Neural progenitor cell (in vitro differentiated cells): ENCODE measurements around the gene ITGA11. TPM values are rescaled to one million over a fixed set of nuclear protein-coding genes. Genes with fewer than 3 reads are reported as not detected.
A peak's percentile ranks its signal among the peaks of the same experiment; 100 is the strongest.

Experiments used
- DNase-seq: peaks from one replicate; pipeline ENCODE4 v3.0.0-alpha.2; 2016; ENCODE audit warnings: low spot score
- H2AFZ ChIP-seq: fragments of 200-600 bp; sonication (generic); replicated peaks from 2 replicates; pipeline ENCODE4 v1.6.1; 2016; ENCODE audit warnings: antibody characterized with exemption
- H3F3A ChIP-seq: fragments of 200-600 bp; sonication (generic); 2 replicates; pipeline ENCODE4 v1.6.1; 2016; ENCODE audit warnings: antibody characterized with exemption, low read depth
- H3K27ac ChIP-seq: fragments of 200-600 bp; sonication (generic); 2 replicates; pipeline ENCODE4 v1.5.1; 2016; ENCODE audit warnings: mild to moderate bottlenecking
- H3K27me3 ChIP-seq: fragments of 200-600 bp; sonication (generic); 2 replicates; pipeline ENCODE4 v1.6.1; 2016; ENCODE audit warnings: mild to moderate bottlenecking, moderate library complexity
- H3K36me3 ChIP-seq: fragments of 200-600 bp; sonication (generic); 2 replicates; pipeline ENCODE4 v1.5.1; 2016
- H3K4me1 ChIP-seq: fragments of 200-600 bp; sonication (generic); 2 replicates; pipeline ENCODE4 v1.6.1; 2016; ENCODE audit warnings: mixed run types
- H3K4me2 ChIP-seq: fragments of 200-600 bp; sonication (generic); 2 replicates; pipeline ENCODE4 v1.6.1; 2016
- H3K4me3 ChIP-seq: fragments of 200-600 bp; sonication (generic); 2 replicates; pipeline ENCODE4 v1.5.1; 2016
- H3K79me2 ChIP-seq: fragments of 200-600 bp; sonication (generic); 2 replicates; pipeline ENCODE4 v1.6.1; 2016; ENCODE audit warnings: low read depth
- H3K9ac ChIP-seq: fragments of 200-600 bp; sonication (generic); 2 replicates; pipeline ENCODE4 v1.6.1; 2016
- H3K9me3 ChIP-seq: fragments of 200-600 bp; sonication (generic); 2 replicates; pipeline ENCODE4 v1.5.1; 2016; ENCODE audit warnings: low read depth
- H4K20me1 ChIP-seq: fragments of 200-600 bp; sonication (generic); 2 replicates; pipeline ENCODE4 v1.6.1; 2016; ENCODE audit warnings: low read depth
- H3K27ac Mint-ChIP-seq: 3 replicates; pipeline ENCODE4 v1.8.0; 2021; ENCODE audit warnings: mixed read lengths
- H3K27me3 Mint-ChIP-seq: 2 replicates; pipeline ENCODE4 v1.8.0; 2022; ENCODE audit warnings: low read depth, mild to moderate bottlenecking, inconsistent platforms, moderate library complexity, mixed read lengths; ENCODE audit not compliant: insufficient read depth
- H3K36me3 Mint-ChIP-seq: 3 replicates; pipeline ENCODE4 v1.8.0; 2021; ENCODE audit warnings: mixed read lengths
- H3K4me1 Mint-ChIP-seq: 3 replicates; pipeline ENCODE4 v1.8.0; 2021; ENCODE audit warnings: mixed read lengths
- H3K4me3 Mint-ChIP-seq: 3 replicates; pipeline ENCODE4 v1.8.0; 2021; ENCODE audit warnings: mild to moderate bottlenecking, moderate library complexity, mixed read lengths
- H3K9me3 Mint-ChIP-seq: 3 replicates; pipeline ENCODE4 v1.8.0; 2020; ENCODE audit warnings: mixed read lengths
- CTCF ChIP-seq: fragments of 200-600 bp; sonication (generic); IDR thresholded peaks from 2 replicates; pipeline ENCODE4 v1.5.1; 2017; ENCODE audit warnings: antibody characterized with exemption, mild to moderate bottlenecking
- EZH2 ChIP-seq: fragments of 200-600 bp; sonication (generic); IDR thresholded peaks from 2 replicates; pipeline ENCODE4 v1.6.1; 2017; ENCODE audit warnings: antibody characterized with exemption, mild to moderate bottlenecking, moderate library complexity
- EZH2phosphoT487 ChIP-seq: fragments of 200-600 bp; sonication (generic); IDR thresholded peaks from 2 replicates; pipeline ENCODE4 v1.6.1; 2017; ENCODE audit warnings: antibody characterized with exemption
- total RNA-seq: library from RNA; depleted of rRNA; stranded (reverse); fragments of >200 nt; gene quantifications from 2 replicates; pipeline ENCODE4 v1.2.3, GENCODE V29; 2015; ENCODE audit warnings: low replicate concordance

Gene ITGA11
- total RNA-seq, 1 donor from 2014 or later = not detected

- Histone ChIP-seq H3F3A (no peaks in the 10 kb centered on the region), H2AFZ (no peak overlapping the region), H3K79me2 (no peaks in the 10 kb centered on the region), H3K36me3 (no peaks in the 10 kb centered on the region), H3K27ac (no peak overlapping the region), H3K9me3 (no peaks in the 10 kb centered on the region), H3K4me3 (no peak overlapping the region), H3K27me3 (no peaks in the 10 kb centered on the region), H3K4me1 (no peaks in the 10 kb centered on the region), H3K4me2 (no peak overlapping the region), H4K20me1 (no peaks in the 10 kb centered on the region), H3K9ac (no peak overlapping the region)
- H3K9me3 Mint-ChIP-seq = no peaks in the 10 kb centered on the region
- H3K4me3 Mint-ChIP-seq = no peak overlapping the region
- no peaks in the 10 kb centered on the region for H3K4me1 Mint-ChIP-seq
- no peaks in the 10 kb centered on the region for H3K36me3 Mint-ChIP-seq
- DNase-seq = no peak
- TF ChIP-seq EZH2phosphoT487 = no peak
- no peak for TF ChIP-seq CTCF
- peak overlapping the region; percentile 32 for H3K27ac Mint-ChIP-seq
- peaks cover 5% of the 10 kb centered on the region for H3K27me3 Mint-ChIP-seq
Measured at GRCh38 chr15:68408971-68409370, 23.0 kb downstream of the ITGA11 start.

GRCh38 chr15:68407886-68408881, 23.8 kb downstream of the ITGA11 start:
- Histone ChIP-seq H3K27me3 (no peaks in the 10 kb centered on the region), H2AFZ (no peak overlapping the region), H3K9ac (no peak overlapping the region), H3K4me2 (no peak overlapping the region), H3F3A (no peaks in the 10 kb centered on the region), H3K9me3 (no peaks in the 10 kb centered on the region), H3K27ac (no peak overlapping the region), H3K4me1 (no peaks in the 10 kb centered on the region), H3K36me3 (no peaks in the 10 kb centered on the region), H4K20me1 (no peaks in the 10 kb centered on the region), H3K79me2 (no peaks in the 10 kb centered on the region), H3K4me3 (no peak overlapping the region)
- Mint-ChIP-seq H3K36me3 (no peaks in the 10 kb centered on the region), H3K4me3 (no peak overlapping the region), H3K27ac (no peak overlapping the region), H3K9me3 (no peaks in the 10 kb centered on the region), H3K27me3 (peaks cover 4% of the 10 kb centered on the region), H3K4me1 (no peaks in the 10 kb centered on the region)
- DNase-seq = no peak
- TF ChIP-seq EZH2 = no peak
- TF ChIP-seq CTCF = no peak
- no peak for TF ChIP-seq EZH2phosphoT487

GRCh38 chr15:68407141-68407885, 24.6 kb downstream of the ITGA11 start:
- H3F3A ChIP-seq = no peaks in the 10 kb centered on the region
- no peaks in the 10 kb centered on the region for H4K20me1 ChIP-seq
- H3K4me3 ChIP-seq = no peak overlapping the region
- no peak overlapping the region for H3K9ac ChIP-seq
- no peaks in the 10 kb centered on the region for H3K36me3 ChIP-seq
- H3K4me1 ChIP-seq = no peaks in the 10 kb centered on the region
- Mint-ChIP-seq H3K27ac (no peak overlapping the region), H3K4me1 (no peaks in the 10 kb centered on the region), H3K36me3 (no peaks in the 10 kb centered on the region), H3K9me3 (no peaks in the 10 kb centered on the region), H3K4me3 (no peak overlapping the region), H3K27me3 (peaks cover 2% of the 10 kb centered on the region)
- no peak for TF ChIP-seq CTCF
- no peak for TF ChIP-seq EZH2
- TF ChIP-seq EZH2phosphoT487 = no peak
- no peak overlapping the region for H2AFZ ChIP-seq
- no peaks in the 10 kb centered on the region for H3K79me2 ChIP-seq
- no peak overlapping the region for H3K27ac ChIP-seq
- no peaks in the 10 kb centered on the region for H3K9me3 ChIP-seq
- DNase-seq = no peak
- no peak overlapping the region for H3K4me2 ChIP-seq
- no peaks in the 10 kb centered on the region for H3K27me3 ChIP-seq
